ENCODE measurements around the gene RHOT1. TPM values are rescaled to one million over a fixed set of nuclear protein-coding genes. Genes with fewer than 3 reads are reported as not detected.

The RHOT1 gene
- total RNA-seq, 4 donors from 2014 or later = 17.3 to 34.9 (median 21.9) TPM

- TF ChIP-seq POLR2A (IDR thresholded peaks at IDR 0.05) = no peak
- TF ChIP-seq, protein P1, sequence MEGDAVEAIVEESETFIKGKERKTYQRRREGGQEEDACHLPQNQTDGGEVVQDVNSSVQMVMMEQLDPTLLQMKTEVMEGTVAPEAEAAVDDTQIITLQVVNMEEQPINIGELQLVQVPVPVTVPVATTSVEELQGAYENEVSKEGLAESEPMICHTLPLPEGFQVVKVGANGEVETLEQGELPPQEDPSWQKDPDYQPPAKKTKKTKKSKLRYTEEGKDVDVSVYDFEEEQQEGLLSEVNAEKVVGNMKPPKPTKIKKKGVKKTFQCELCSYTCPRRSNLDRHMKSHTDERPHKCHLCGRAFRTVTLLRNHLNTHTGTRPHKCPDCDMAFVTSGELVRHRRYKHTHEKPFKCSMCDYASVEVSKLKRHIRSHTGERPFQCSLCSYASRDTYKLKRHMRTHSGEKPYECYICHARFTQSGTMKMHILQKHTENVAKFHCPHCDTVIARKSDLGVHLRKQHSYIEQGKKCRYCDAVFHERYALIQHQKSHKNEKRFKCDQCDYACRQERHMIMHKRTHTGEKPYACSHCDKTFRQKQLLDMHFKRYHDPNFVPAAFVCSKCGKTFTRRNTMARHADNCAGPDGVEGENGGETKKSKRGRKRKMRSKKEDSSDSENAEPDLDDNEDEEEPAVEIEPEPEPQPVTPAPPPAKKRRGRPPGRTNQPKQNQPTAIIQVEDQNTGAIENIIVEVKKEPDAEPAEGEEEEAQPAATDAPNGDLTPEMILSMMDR (IDR thresholded peaks at IDR 0.05) = no peak
- H3K36me3 ChIP-seq = no peaks in the 10 kb centered on the region
- no peaks in the 10 kb centered on the region for H3K27me3 ChIP-seq
- intact Hi-C loops (cut with DNase I) = no loop called here
- no peak for DNase-seq
- 68 to 100% methylated on average over 2 to 3 of the region's 4 CpGs for WGBS, 2 donors
- peaks cover 0 to 15% (median 3%) of the 10 kb centered on the region in 3 donors for H3K4me1 ChIP-seq
- H3K4me3 ChIP-seq = no peak overlapping the region
- no peaks in the 10 kb centered on the region for H3K9me3 ChIP-seq
- H3K27ac ChIP-seq = no peak overlapping the region
These were observed 23.5 kb upstream of the RHOT1 start for GRCh38 chr17:32118835-32119234.

DNA sequence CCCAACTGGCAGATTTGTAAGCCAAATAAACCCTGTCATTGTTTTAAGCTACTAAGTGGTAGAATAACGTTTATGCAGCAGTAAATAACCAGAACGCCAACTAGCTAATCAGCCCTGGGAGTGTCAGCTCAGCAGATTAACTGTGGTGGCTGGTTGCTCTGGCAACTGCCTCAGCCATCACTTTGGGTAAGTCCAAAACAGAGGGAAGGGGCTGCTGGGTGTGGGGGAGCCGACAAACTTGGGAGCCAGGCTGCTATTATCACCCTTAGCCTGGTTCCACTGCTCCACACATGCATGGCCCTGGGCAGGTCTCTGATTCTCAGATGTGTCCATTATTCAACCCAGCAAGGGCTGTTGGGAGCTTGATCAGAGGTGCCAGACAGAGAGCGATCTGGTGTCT lies 22.2 kb upstream of the RHOT1 start:
- TF ChIP-seq, protein P1 (IDR thresholded peaks at IDR 0.05) = no peak
- no peak for TF ChIP-seq POLR2A (IDR thresholded peaks at IDR 0.05)
- peaks cover 0 to 10% (median 3%) of the 10 kb centered on the region in 3 donors for H3K4me1 ChIP-seq

GRCh38 chr17:32120716-32121115 lies 21.6 kb upstream of the RHOT1 start:
- peaks cover 0 to 5% (median 3%) of the 10 kb centered on the region in 3 donors for H3K4me1 ChIP-seq
- H3K9me3 ChIP-seq = no peaks in the 10 kb centered on the region
- no peak overlapping the region for H3K4me3 ChIP-seq
- no peak for DNase-seq
- H3K27me3 ChIP-seq = no peaks in the 10 kb centered on the region
- intact Hi-C loops (cut with DNase I) = no loop called here
- no peaks in the 10 kb centered on the region for H3K36me3 ChIP-seq
- TF ChIP-seq, protein P1 (IDR thresholded peaks at IDR 0.05) = no peak
- TF ChIP-seq POLR2A (IDR thresholded peaks at IDR 0.05) = no peak
- no peak overlapping the region for H3K27ac ChIP-seq
- WGBS, 2 donors = 84 to 85% methylated on average over 3 of the region's 3 CpGs

More for the DNA sequence above, 22.2 kb upstream of the RHOT1 start:
- no peaks in the 10 kb centered on the region for H3K9me3 ChIP-seq
- no peaks in the 10 kb centered on the region for H3K36me3 ChIP-seq
- WGBS, 2 donors = 20 to 29% methylated on average over 2 of the region's 4 CpGs
- H3K4me3 ChIP-seq = no peak overlapping the region
- DNase-seq = no peak
- intact Hi-C loops (cut with DNase I) = no loop called here
- H3K27ac ChIP-seq = no peak overlapping the region
- no peaks in the 10 kb centered on the region for H3K27me3 ChIP-seq

GRCh38 chr17:32123782-32124181 lies 18.5 kb upstream of the RHOT1 start:
- Histone ChIP-seq H3K36me3 (no peaks in the 10 kb centered on the region), H3K9me3 (no peaks in the 10 kb centered on the region), H3K27ac (no peak overlapping the region), H3K27me3 (no peaks in the 10 kb centered on the region), H3K4me1 (peaks cover 6 to 20% (median 14%) of the 10 kb centered on the region in 3 donors), H3K4me3 (no peak overlapping the region)
- TF ChIP-seq, protein P1 (IDR thresholded peaks at IDR 0.05) = no peak
- TF ChIP-seq POLR2A (IDR thresholded peaks at IDR 0.05) = no peak
- DNase-seq = no peak
- WGBS, 2 donors = 67 to 82% methylated on average over 6 of the region's 6 CpGs
- intact Hi-C loops (cut with DNase I) = no loop called here

GRCh38 chr17:32124985-32125847 lies 17.1 kb upstream of the RHOT1 start:
- intact Hi-C loops (cut with DNase I) = no loop called here
- WGBS, 2 donors = 89% methylated on average over 9 to 13 of the region's 13 CpGs
- Histone ChIP-seq H3K36me3 (no peaks in the 10 kb centered on the region), H3K9me3 (no peaks in the 10 kb centered on the region), H3K4me1 (peaks cover 7 to 28% (median 15%) of the 10 kb centered on the region in 3 donors), H3K4me3 (no peak overlapping the region), H3K27ac (no peak overlapping the region), H3K27me3 (no peaks in the 10 kb centered on the region)
- no peak for DNase-seq
- TF ChIP-seq, protein P1 (IDR thresholded peaks at IDR 0.05) = no peak
- TF ChIP-seq POLR2A (IDR thresholded peaks at IDR 0.05) = no peak
